Mesenchymal stem cell (in vitro differentiated cells and primary cell): Measurements from ENCODE around the gene RAB5A.

Source experiments
- DNase-seq: peaks from one replicate; pipeline ENCODE4 v3.0.0-alpha.2; 2013
- H2AFZ ChIP-seq: one replicate; pipeline ENCODE4 v1.6.1; 2013; ENCODE audit warnings: low read depth, mild to moderate bottlenecking, control low read depth, inconsistent platforms, low read length, moderate library complexity
- H2AK5ac ChIP-seq: 2 replicates; pipeline ENCODE4 v1.6.1; 2013; ENCODE audit warnings: low read length, moderate library complexity, mild to moderate bottlenecking, inconsistent platforms; ENCODE audit not compliant: severe bottlenecking
- H2BK120ac ChIP-seq: one replicate; pipeline ENCODE4 v1.6.1; 2013; ENCODE audit warnings: low read depth, mild to moderate bottlenecking, inconsistent platforms, low read length, moderate library complexity
- H2BK12ac ChIP-seq, 2 experiments: one replicate each; pipeline ENCODE4 v1.6.1; 2013; ENCODE audit warnings: inconsistent platforms in 2 of 2, low read length in 2 of 2, mild to moderate bottlenecking in 2 of 2, moderate library complexity in 2 of 2, control low read depth in 1 of 2
- H2BK15ac ChIP-seq: one replicate; pipeline ENCODE4 v1.6.1; 2013; ENCODE audit warnings: mild to moderate bottlenecking, low read depth, inconsistent platforms; ENCODE audit not compliant: poor library complexity, severe bottlenecking
- H2BK5ac ChIP-seq: 2 replicates; pipeline ENCODE4 v1.6.1; 2013; ENCODE audit warnings: low read depth, mild to moderate bottlenecking, low read length, control low read depth, inconsistent platforms; ENCODE audit not compliant: poor library complexity, severe bottlenecking
- H3K14ac ChIP-seq, 2 experiments: one replicate each; pipeline ENCODE4 v1.6.1; 2013; ENCODE audit warnings: inconsistent platforms in 2 of 2, low read length in 2 of 2, control low read depth in 1 of 2, mild to moderate bottlenecking in 1 of 2, moderate library complexity in 1 of 2
- H3K18ac ChIP-seq, 2 experiments: one replicate each; pipeline ENCODE4 v1.6.1; 2013; ENCODE audit warnings: inconsistent platforms in 2 of 2, low read length in 2 of 2, control low read depth in 1 of 2, low read depth in 1 of 2, mild to moderate bottlenecking in 1 of 2
- H3K23ac ChIP-seq, 2 experiments: one replicate each; pipeline ENCODE4 v1.6.1; 2013; ENCODE audit warnings: inconsistent platforms in 2 of 2, low read length in 2 of 2, mild to moderate bottlenecking in 2 of 2, moderate library complexity in 2 of 2, control low read depth in 1 of 2
- H3K27ac ChIP-seq: 2 replicates; pipeline ENCODE4 v1.5.1; 2013; ENCODE audit warnings: mild to moderate bottlenecking, moderate library complexity, low read length, control low read depth, inconsistent platforms; ENCODE audit not compliant: poor library complexity, severe bottlenecking
- H3K27me3 ChIP-seq, 2 experiments: 2 replicates each; pipeline versions ENCODE4 v1.6.1 to v1.7.0; 2013; ENCODE audit warnings: low read length in 2 of 2, mild to moderate bottlenecking in 2 of 2, moderate library complexity in 2 of 2, control low read depth in 1 of 2, inconsistent platforms in 1 of 2; ENCODE audit not compliant: control insufficient read depth in 1 of 2, insufficient read depth in 1 of 2
- H3K36me3 ChIP-seq, 2 experiments: 2 replicates each; pipeline versions ENCODE4 v1.6.1 to v1.7.0; 2013; ENCODE audit warnings: low read length in 2 of 2, control low read depth in 1 of 2, inconsistent platforms in 1 of 2, low read depth in 1 of 2, mild to moderate bottlenecking in 1 of 2; ENCODE audit not compliant: insufficient read depth in 2 of 2, control insufficient read depth in 1 of 2
- H3K4ac ChIP-seq, 2 experiments: one replicate each; pipeline ENCODE4 v1.6.1; 2013; ENCODE audit warnings: inconsistent platforms in 2 of 2, low read length in 2 of 2, mild to moderate bottlenecking in 2 of 2, moderate library complexity in 2 of 2, control low read depth in 1 of 2, low read depth in 1 of 2
- H3K4me1 ChIP-seq: 2 replicates; pipeline ENCODE4 v1.6.1; 2013; ENCODE audit warnings: low read depth, low read length, control low read depth; ENCODE audit not compliant: control insufficient read depth, insufficient read depth
- H3K4me2 ChIP-seq: 2 replicates; pipeline ENCODE4 v1.6.1; 2013; ENCODE audit warnings: low read length, mild to moderate bottlenecking, inconsistent platforms; ENCODE audit not compliant: poor library complexity, severe bottlenecking
- H3K4me3 ChIP-seq, 2 experiments: 2 replicates each; pipeline versions ENCODE4 v1.5.1 to v1.7.0; 2013; ENCODE audit warnings: low read length in 2 of 2, mild to moderate bottlenecking in 2 of 2, control low read depth in 1 of 2, low read depth in 1 of 2; ENCODE audit not compliant: insufficient read depth in 1 of 2
- H3K79me1 ChIP-seq: replicated peaks from 2 replicates; pipeline ENCODE4 v1.6.1; 2013; ENCODE audit warnings: mild to moderate bottlenecking, control low read depth, low read length, inconsistent platforms; ENCODE audit not compliant: poor library complexity, severe bottlenecking
- H3K9ac ChIP-seq: 2 replicates; pipeline ENCODE4 v1.7.0; 2013; ENCODE audit warnings: mild to moderate bottlenecking, low read length, moderate library complexity
- H3K9me3 ChIP-seq: 2 replicates; pipeline ENCODE4 v1.7.0; 2013; ENCODE audit warnings: mild to moderate bottlenecking, low read length; ENCODE audit not compliant: control insufficient read depth
- H4K8ac ChIP-seq: one replicate; pipeline ENCODE4 v1.6.1; 2013; ENCODE audit warnings: inconsistent platforms, mild to moderate bottlenecking, low read length, moderate library complexity
- H4K91ac ChIP-seq: one replicate; pipeline ENCODE4 v1.6.1; 2013; ENCODE audit warnings: mild to moderate bottlenecking, low read length, inconsistent platforms
- WGBS: methylation state at CpG from one replicate; pipeline ENCODE4 v1.1.7; 2013; ENCODE audit warnings: mixed read lengths; 5-methylcytosine and 5-hydroxymethylcytosine counted together

Gene RAB5A

GRCh38 chr3:20007960-20008359 is 61.1 kb downstream of the RAB5A start:
- 97% methylated on average over 20 of the region's 20 CpGs for WGBS
- Histone ChIP-seq H3K18ac (no peak overlapping the region), H2AFZ (no peak overlapping the region)

DNA sequence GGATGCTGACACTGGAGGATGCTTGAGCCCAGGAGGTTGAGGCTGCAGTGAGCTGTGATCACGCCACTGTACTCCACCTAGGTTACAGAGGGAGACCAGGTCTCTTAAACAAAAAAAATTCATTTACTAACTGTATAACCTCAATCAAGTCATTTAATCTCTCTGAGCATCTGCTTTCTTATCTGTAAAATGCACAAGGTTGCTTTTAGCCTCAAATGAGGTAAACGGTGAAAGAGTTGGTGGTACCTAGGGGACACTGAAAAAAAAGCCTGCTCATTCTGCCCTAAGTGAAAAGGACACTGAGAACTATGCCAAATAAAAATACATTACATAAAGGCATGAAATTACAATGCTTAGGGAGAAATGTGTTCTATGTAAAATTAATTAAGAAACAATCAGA is 61.7 kb downstream of the RAB5A start:
- Histone ChIP-seq H3K79me1 (no peaks in the 10 kb centered on the region), H3K27ac (no peak overlapping the region), H2BK15ac (no peak overlapping the region), H3K4me1 (no peaks in the 10 kb centered on the region), H3K4me3 (no peak overlapping the region), H3K9me3 (no peaks in the 10 kb centered on the region), H2BK12ac (no peak overlapping the region), H2AK5ac (no peak overlapping the region), H2AFZ (no peak overlapping the region), H2BK5ac (no peak overlapping the region), H3K23ac (no peak overlapping the region), H4K8ac (no peak overlapping the region), H3K14ac (no peak overlapping the region), H3K18ac (no peak overlapping the region), H3K4me2 (no peak overlapping the region), H3K36me3 (no peaks in the 10 kb centered on the region), H3K9ac (no peak overlapping the region), H2BK120ac (no peak overlapping the region), H3K4ac (no peak overlapping the region), H4K91ac (no peak overlapping the region), H3K27me3 (no peaks in the 10 kb centered on the region)
- 100% methylated on average over 2 of the region's 2 CpGs for whole genome bisulfite sequencing
- no peak for DNase-seq

More at GRCh38 chr3:20007960-20008359, 61.1 kb downstream of the RAB5A start:
- Histone ChIP-seq H2BK5ac (no peak overlapping the region), H3K27ac (no peak overlapping the region), H3K14ac (no peak overlapping the region), H3K23ac (no peak overlapping the region), H2AK5ac (no peak overlapping the region), H3K4me2 (no peak overlapping the region), H2BK120ac (no peak overlapping the region), H2BK12ac (no peak overlapping the region), H3K4me1 (no peaks in the 10 kb centered on the region), H3K79me1 (no peaks in the 10 kb centered on the region), H3K36me3 (no peaks in the 10 kb centered on the region), H4K91ac (no peak overlapping the region), H4K8ac (no peak overlapping the region), H3K9ac (no peak overlapping the region), H3K4me3 (no peak overlapping the region), H2BK15ac (no peak overlapping the region), H3K9me3 (no peaks in the 10 kb centered on the region), H3K4ac (no peak overlapping the region), H3K27me3 (no peaks in the 10 kb centered on the region)
- no peak for DNase-seq

GRCh38 chr3:20012164-20012563 is 65.3 kb downstream of the RAB5A start, which contains the start of gene PP2D1:
PP2D1 (minus strand) TSS chr3:20012264; CDS start chr3:20012072, 192 bp downstream.
- Histone ChIP-seq H2BK15ac (no peak within 1 kb of the TSS), H3K23ac (no peak within 1 kb of the TSS), H2BK5ac (no peak within 1 kb of the TSS), H3K4me1 (no peaks in the 10 kb centered on the region), H4K91ac (no peak within 1 kb of the TSS), H3K9ac (no peak within 1 kb of the TSS), H3K27me3 (no peaks in the 10 kb centered on the region), H2BK12ac (no peak within 1 kb of the TSS), H3K4me3 (no peak within 1 kb of the TSS), H3K4ac (no peak within 1 kb of the TSS), H3K18ac (no peak within 1 kb of the TSS), H2AK5ac (no peak within 1 kb of the TSS), H3K79me1 (no peaks in the 10 kb centered on the region), H3K27ac (no peak within 1 kb of the TSS), H2AFZ (no peak within 1 kb of the TSS), H3K9me3 (no peaks in the 10 kb centered on the region), H3K4me2 (no peak within 1 kb of the TSS), H3K14ac (no peak within 1 kb of the TSS), H3K36me3 (no peaks in the 10 kb centered on the region), H2BK120ac (no peak within 1 kb of the TSS), H4K8ac (no peak within 1 kb of the TSS)
- DNase-seq = no peak
- WGBS = 100% methylated on average over 4 of the region's 4 CpGs

DNA sequence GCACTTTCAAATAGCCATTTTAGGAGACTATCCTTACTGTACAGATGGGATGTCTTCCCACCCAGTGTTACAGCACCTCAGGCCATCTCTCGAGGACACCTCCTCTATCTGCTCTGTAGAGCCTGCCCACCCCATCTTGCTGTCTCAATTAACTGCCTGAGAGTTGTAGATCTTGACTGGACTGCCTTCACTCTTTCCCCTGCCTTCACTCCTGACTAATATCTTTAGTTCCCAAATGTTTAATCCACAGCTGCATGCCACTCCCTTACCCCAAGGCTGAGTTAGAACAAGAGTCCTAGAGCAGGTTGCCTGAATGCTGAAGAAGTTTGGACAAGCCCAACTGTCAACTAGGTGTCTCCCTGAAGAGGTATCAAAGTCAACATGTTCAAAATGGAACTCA is 66.5 kb downstream of the RAB5A start:
- H2AFZ ChIP-seq = no peak overlapping the region
- H3K18ac ChIP-seq = no peak overlapping the region
- no peak overlapping the region for H3K27ac ChIP-seq
- H2AK5ac ChIP-seq = no peak overlapping the region
- H2BK5ac ChIP-seq = no peak overlapping the region
- H3K79me1 ChIP-seq = no peaks in the 10 kb centered on the region
- H4K91ac ChIP-seq = no peak overlapping the region
- H3K9ac ChIP-seq = no peak overlapping the region
- H3K4me3 ChIP-seq = no peak overlapping the region
- no peak overlapping the region for H3K23ac ChIP-seq
- H4K8ac ChIP-seq = no peak overlapping the region
- no peak overlapping the region for H2BK120ac ChIP-seq
- no peaks in the 10 kb centered on the region for H3K36me3 ChIP-seq
- no peaks in the 10 kb centered on the region for H3K9me3 ChIP-seq
- no peak overlapping the region for H2BK12ac ChIP-seq
- DNase-seq = no peak
- no peak overlapping the region for H3K14ac ChIP-seq
- H3K4ac ChIP-seq = no peak overlapping the region
- H3K4me1 ChIP-seq = no peaks in the 10 kb centered on the region
- no peaks in the 10 kb centered on the region for H3K27me3 ChIP-seq
- no peak overlapping the region for H2BK15ac ChIP-seq
- H3K4me2 ChIP-seq = no peak overlapping the region
- WGBS = 95% methylated on average over 1 of the region's 1 CpG
